SK-N-SH treated with all-trans-retinoic acid at 6 μM for 48 hours (cell line): Measurements from ENCODE around the gene SLC35D3.

Source experiments
- ATAC-seq: fragments of 200-7000 bp; cut with Tn5 transposase; 3 replicates; pipeline ENCODE4 v1.9.1; 2020; ENCODE audit warnings: mild to moderate bottlenecking, moderate library complexity
- BACH2 ChIP-seq: fragments of 250-450 bp; sonication (Bioruptor Pico); IDR thresholded peaks from 2 replicates; pipeline ENCODE4 v1.9.0; 2021; ENCODE audit warnings: mild to moderate bottlenecking, borderline replicate concordance
- ESRRG ChIP-seq: fragments of 250-450 bp; sonication (Bioruptor Pico); IDR thresholded peaks from 2 replicates; pipeline ENCODE4 v1.6.1; 2021; ENCODE audit warnings: mild to moderate bottlenecking
- OSR1 ChIP-seq: fragments of 250-450 bp; sonication (Bioruptor Pico); IDR thresholded peaks from 2 replicates; pipeline ENCODE4 v1.8.0; 2022; ENCODE audit warnings: moderate library complexity, mild to moderate bottlenecking, inconsistent platforms
- PPARA ChIP-seq: fragments of 250-450 bp; sonication (Bioruptor Pico); IDR thresholded peaks from 2 replicates; pipeline ENCODE4 v1.5.0; 2020; ENCODE audit warnings: mild to moderate bottlenecking, borderline replicate concordance
- RARB ChIP-seq: fragments of 250-450 bp; sonication (Bioruptor Pico); IDR thresholded peaks from 2 replicates; pipeline ENCODE4 v1.8.0; 2021; ENCODE audit warnings: mild to moderate bottlenecking, moderate library complexity
- TCF4 ChIP-seq: fragments of 250-450 bp; sonication (Bioruptor Pico); IDR thresholded peaks from 2 replicates; pipeline ENCODE4 v1.8.0; 2021; ENCODE audit warnings: mild to moderate bottlenecking, moderate library complexity, borderline replicate concordance
- TOX ChIP-seq: fragments of 250-450 bp; sonication (Bioruptor Pico); IDR thresholded peaks from 2 replicates; pipeline ENCODE4 v1.8.0; 2021; ENCODE audit warnings: mild to moderate bottlenecking, moderate library complexity, borderline replicate concordance
- TSHZ2 ChIP-seq: fragments of 250-450 bp; sonication (Bioruptor Pico); IDR thresholded peaks from 2 replicates; pipeline ENCODE4 v1.5.0; 2020; ENCODE audit warnings: mild to moderate bottlenecking, moderate library complexity
- ZC3H10 ChIP-seq: fragments of 250-450 bp; sonication (Bioruptor Pico); IDR thresholded peaks from 2 replicates; pipeline ENCODE4 v1.5.1; 2021; ENCODE audit warnings: mild to moderate bottlenecking, moderate library complexity
- ZFP3 ChIP-seq: fragments of 250-450 bp; sonication (Bioruptor Pico); IDR thresholded peaks from 2 replicates; pipeline ENCODE4 v1.5.0; 2020; ENCODE audit warnings: mild to moderate bottlenecking, moderate library complexity
- ZNF8 ChIP-seq: fragments of 450-650 bp; formaldehyde crosslinking; IDR thresholded peaks from 2 replicates; pipeline ENCODE4 v1.5.0; 2020; ENCODE audit warnings: mild to moderate bottlenecking, moderate library complexity
- TF ChIP-seq, protein P1 (sequence below): fragments of 250-450 bp; sonication (Bioruptor Pico); IDR thresholded peaks from 2 replicates; pipeline ENCODE4 v1.8.0; 2020; ENCODE audit warnings: mild to moderate bottlenecking, moderate library complexity, borderline replicate concordance
- TF ChIP-seq, protein P2 (sequence below): fragments of 250-450 bp; sonication (Bioruptor Pico); IDR thresholded peaks from 2 replicates; pipeline ENCODE4 v1.5.1; 2020; ENCODE audit warnings: low read depth, mild to moderate bottlenecking, moderate library complexity

The SLC35D3 gene

DNA sequence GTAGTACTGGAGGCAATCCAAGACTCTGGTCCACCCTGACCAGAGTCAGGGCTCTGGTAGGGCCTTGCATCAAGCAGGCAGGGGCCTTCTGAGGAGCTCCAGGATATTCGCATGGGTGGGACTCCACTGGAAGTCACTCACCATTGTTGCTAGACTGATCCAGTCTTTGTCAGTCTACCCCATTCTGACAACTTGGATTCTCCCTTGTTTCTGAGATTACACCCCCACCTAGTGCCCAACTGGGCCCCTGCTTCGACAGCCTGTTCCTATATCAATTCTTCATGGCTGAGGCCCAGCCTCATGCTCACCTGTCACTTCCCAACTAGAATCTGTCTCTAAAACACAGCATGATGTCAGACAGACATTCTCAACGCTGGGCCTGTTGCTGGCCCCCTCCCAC is 5.2 kb downstream of the SLC35D3 start:
- TF ChIP-seq, protein P1, sequence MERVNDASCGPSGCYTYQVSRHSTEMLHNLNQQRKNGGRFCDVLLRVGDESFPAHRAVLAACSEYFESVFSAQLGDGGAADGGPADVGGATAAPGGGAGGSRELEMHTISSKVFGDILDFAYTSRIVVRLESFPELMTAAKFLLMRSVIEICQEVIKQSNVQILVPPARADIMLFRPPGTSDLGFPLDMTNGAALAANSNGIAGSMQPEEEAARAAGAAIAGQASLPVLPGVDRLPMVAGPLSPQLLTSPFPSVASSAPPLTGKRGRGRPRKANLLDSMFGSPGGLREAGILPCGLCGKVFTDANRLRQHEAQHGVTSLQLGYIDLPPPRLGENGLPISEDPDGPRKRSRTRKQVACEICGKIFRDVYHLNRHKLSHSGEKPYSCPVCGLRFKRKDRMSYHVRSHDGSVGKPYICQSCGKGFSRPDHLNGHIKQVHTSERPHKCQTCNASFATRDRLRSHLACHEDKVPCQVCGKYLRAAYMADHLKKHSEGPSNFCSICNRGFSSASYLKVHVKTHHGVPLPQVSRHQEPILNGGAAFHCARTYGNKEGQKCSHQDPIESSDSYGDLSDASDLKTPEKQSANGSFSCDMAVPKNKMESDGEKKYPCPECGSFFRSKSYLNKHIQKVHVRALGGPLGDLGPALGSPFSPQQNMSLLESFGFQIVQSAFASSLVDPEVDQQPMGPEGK (CRISPR knock-in tag), result no peak
- TF ChIP-seq PPARA (CRISPR knock-in tag), result no peak
- TF ChIP-seq ZNF8 (CRISPR knock-in tag), result no peak
- peak; percentile 59 for ATAC-seq

DNA sequence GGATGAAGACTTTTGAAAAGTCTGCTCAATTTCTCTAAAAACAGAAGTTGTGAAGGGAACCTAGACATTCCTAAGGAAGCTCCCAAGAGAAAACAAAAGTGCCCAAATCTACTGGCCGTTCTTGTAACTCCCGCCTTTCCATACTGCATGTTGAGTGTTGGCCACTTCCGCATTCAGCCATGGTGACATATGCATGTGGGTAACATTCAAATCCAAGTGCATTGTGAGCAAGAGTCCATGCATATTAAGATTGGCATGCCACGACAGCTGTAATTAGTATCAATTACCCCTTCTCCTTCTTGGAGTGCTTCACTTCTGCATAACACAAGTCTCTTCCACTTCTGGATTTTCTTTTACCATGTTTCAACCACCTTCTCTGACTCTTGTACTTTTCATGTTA is 8.4 kb downstream of the SLC35D3 start:
- ATAC-seq, result no peak
- TF ChIP-seq RARB, result no peak
- TF ChIP-seq, all 23 proteins: peak for 0

DNA sequence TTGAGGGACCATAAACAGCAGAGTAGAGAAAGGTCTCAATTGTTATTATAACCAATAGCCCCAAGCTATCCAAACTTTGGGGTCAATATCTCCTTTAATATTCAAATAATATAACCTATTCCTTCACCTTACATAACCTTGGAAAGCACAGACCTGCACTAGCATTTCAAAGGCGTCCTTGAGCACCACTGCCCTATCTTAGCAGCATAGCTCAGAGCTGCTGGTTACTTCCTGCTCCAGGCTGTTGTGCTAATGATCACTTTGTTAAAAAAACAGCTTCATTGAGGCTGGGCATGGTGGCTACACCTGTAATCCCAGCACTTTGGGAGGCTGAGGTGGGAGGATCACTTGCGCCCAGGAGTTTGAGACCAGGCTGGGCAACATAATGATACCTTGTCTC is 10.5 kb downstream of the SLC35D3 start:
- ATAC-seq, result no peak
- TF ChIP-seq ZFP3 (no peak), RARB (no peak), PPARA (CRISPR knock-in tag) (no peak), TSHZ2 (no peak), ZNF8 (CRISPR knock-in tag) (no peak), BACH2 (CRISPR knock-in tag) (no peak)
- TF ChIP-seq, protein P1 (CRISPR knock-in tag), result no peak

- ATAC-seq, result no peak
- TF ChIP-seq PPARA (CRISPR knock-in tag) (no peak), TSHZ2 (no peak), ZC3H10 (CRISPR knock-in tag) (no peak), ESRRG (CRISPR knock-in tag) (no peak), OSR1 (CRISPR knock-in tag) (no peak), TOX (CRISPR knock-in tag) (no peak), BACH2 (CRISPR knock-in tag) (no peak), TCF4 (no peak), RARB (no peak), ZNF8 (CRISPR knock-in tag) (no peak)
- TF ChIP-seq, protein P1 (CRISPR knock-in tag), result no peak
- TF ChIP-seq, protein P2, sequence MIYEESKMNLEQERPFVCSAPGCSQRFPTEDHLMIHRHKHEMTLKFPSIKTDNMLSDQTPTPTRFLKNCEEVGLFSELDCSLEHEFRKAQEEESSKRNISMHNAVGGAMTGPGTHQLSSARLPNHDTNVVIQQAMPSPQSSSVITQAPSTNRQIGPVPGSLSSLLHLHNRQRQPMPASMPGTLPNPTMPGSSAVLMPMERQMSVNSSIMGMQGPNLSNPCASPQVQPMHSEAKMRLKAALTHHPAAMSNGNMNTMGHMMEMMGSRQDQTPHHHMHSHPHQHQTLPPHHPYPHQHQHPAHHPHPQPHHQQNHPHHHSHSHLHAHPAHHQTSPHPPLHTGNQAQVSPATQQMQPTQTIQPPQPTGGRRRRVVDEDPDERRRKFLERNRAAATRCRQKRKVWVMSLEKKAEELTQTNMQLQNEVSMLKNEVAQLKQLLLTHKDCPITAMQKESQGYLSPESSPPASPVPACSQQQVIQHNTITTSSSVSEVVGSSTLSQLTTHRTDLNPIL (CRISPR knock-in tag), result no peak
Observed at GRCh38 chr6:136945072-136945471, 23.0 kb downstream of the SLC35D3 start.
